Measurements from ENCODE around the gene MBP. TPM values are rescaled to one million over a fixed set of nuclear protein-coding genes. Genes with fewer than 3 reads are reported as not detected.

MBP gene
- total RNA-seq, 2 donors from 2014 or later, result 15.4 to 15.8 TPM

GRCh38 chr18:76995896-76996295 is 136.7 kb downstream of the MBP start:
- no peak for TF ChIP-seq CTCF (IDR thresholded peaks at IDR 0.05)
- Histone ChIP-seq H3K4me1 (peaks cover 0 to 4% of the 10 kb centered on the region in 2 donors), H3K4me3 (no peak overlapping the region), H3K9me3 (no peaks in the 10 kb centered on the region), H3K27ac (no peak overlapping the region), H3K36me3 (no peaks in the 10 kb centered on the region), H3K27me3 (no peaks in the 10 kb centered on the region)
- no peak for DNase-seq (ENCODE audit: low spot score)

- Histone ChIP-seq H3K4me3 (no peak overlapping the region), H3K27me3 (no peaks in the 10 kb centered on the region), H3K9me3 (no peaks in the 10 kb centered on the region), H3K27ac (no peak overlapping the region), H3K4me1 (no peaks in the 10 kb centered on the region), H3K36me3 (no peaks in the 10 kb centered on the region)
- no peak for TF ChIP-seq CTCF (IDR thresholded peaks at IDR 0.05)
- DNase-seq (ENCODE audit: low spot score), result no peak
These were observed 138.4 kb downstream of the MBP start for GRCh38 chr18:76994086-76994654.

- Histone ChIP-seq H3K9me3 (no peaks in the 10 kb centered on the region), H3K27me3 (no peaks in the 10 kb centered on the region), H3K27ac (no peak overlapping the region), H3K4me3 (no peak overlapping the region), H3K4me1 (no peaks in the 10 kb centered on the region), H3K36me3 (no peaks in the 10 kb centered on the region)
- DNase-seq (ENCODE audit: low spot score), result no peak
- no peak for TF ChIP-seq CTCF (IDR thresholded peaks at IDR 0.05)
These were observed 139.0 kb downstream of the MBP start for GRCh38 chr18:76993573-76993972.

GRCh38 chr18:76993085-76993382 is 139.5 kb downstream of the MBP start:
- Histone ChIP-seq H3K9me3 (no peaks in the 10 kb centered on the region), H3K27me3 (no peaks in the 10 kb centered on the region), H3K36me3 (no peaks in the 10 kb centered on the region), H3K27ac (no peak overlapping the region), H3K4me3 (no peak overlapping the region), H3K4me1 (no peaks in the 10 kb centered on the region)
- DNase-seq (ENCODE audit: low spot score), result no peak
- no peak for TF ChIP-seq CTCF (IDR thresholded peaks at IDR 0.05)

GRCh38 chr18:76992226-76993084 is 140.1 kb downstream of the MBP start:
- H3K27ac ChIP-seq, result no peak overlapping the region
- no peak for DNase-seq (ENCODE audit: low spot score)

More at GRCh38 chr18:76992226-76993084, 140.1 kb downstream of the MBP start:
- H3K36me3 ChIP-seq, result no peaks in the 10 kb centered on the region
- no peak for TF ChIP-seq CTCF (IDR thresholded peaks at IDR 0.05)
- H3K4me1 ChIP-seq, result no peaks in the 10 kb centered on the region
- no peaks in the 10 kb centered on the region for H3K9me3 ChIP-seq
- no peaks in the 10 kb centered on the region for H3K27me3 ChIP-seq
- H3K4me3 ChIP-seq, result no peak overlapping the region

Measured in right atrium auricular region (tissue), 2 donors.